Measurements from ENCODE around the gene DNHD1.

Gene DNHD1, protein sequence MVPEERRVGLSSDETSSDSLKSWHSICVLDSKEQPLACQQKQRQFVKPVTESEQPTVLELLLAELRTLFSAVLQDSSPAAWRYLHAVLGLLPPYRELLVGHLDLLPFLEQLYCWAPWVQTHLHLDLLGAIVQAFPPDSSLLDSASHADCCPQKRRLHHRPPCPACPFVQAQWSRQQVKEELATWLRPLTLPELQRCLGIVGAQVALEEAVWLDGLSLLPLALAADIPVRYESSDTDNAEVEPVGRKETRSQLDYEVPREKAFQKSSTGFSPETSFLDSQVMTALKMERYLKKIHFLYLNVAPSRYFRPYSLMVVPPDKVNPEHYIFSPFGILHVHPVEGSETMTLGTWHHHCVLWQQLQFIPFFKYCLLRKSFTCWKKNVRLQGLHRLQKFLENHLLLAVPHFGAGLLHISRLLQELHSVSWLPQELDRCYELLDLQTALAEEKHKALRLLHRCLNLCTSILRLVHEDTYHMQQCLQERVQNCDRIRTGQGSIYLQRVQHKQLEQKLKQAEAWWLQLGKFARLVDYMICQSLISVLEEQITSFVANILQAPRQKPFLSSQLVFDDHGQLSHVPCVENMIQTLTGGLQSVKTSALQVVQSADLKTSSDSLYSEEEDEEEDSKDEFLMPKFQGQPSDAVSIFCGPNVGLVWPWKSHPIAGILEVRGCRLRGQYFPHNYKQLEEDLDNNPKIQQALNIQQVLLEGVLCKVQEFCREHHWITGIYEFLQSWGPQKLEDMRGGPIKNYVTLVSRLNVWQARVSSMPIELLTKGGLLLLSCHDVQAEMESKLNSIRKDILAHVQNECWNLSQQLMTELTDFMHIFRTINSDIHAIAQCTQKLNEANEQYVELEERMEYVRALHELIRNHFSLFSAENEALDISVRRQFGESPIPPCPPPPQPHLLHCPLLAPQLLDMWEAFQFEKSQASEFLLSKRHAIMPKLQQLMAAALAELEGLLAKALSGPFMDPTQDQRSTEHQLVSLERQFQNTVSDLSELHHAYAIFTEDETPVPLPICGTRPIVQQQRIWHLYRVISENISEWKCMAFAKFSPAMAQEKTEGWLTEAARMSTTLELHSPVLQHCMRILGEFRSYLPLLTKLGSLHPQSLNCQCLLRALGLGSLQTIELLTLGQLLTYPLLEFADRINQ (N-terminal part only)

DNA sequence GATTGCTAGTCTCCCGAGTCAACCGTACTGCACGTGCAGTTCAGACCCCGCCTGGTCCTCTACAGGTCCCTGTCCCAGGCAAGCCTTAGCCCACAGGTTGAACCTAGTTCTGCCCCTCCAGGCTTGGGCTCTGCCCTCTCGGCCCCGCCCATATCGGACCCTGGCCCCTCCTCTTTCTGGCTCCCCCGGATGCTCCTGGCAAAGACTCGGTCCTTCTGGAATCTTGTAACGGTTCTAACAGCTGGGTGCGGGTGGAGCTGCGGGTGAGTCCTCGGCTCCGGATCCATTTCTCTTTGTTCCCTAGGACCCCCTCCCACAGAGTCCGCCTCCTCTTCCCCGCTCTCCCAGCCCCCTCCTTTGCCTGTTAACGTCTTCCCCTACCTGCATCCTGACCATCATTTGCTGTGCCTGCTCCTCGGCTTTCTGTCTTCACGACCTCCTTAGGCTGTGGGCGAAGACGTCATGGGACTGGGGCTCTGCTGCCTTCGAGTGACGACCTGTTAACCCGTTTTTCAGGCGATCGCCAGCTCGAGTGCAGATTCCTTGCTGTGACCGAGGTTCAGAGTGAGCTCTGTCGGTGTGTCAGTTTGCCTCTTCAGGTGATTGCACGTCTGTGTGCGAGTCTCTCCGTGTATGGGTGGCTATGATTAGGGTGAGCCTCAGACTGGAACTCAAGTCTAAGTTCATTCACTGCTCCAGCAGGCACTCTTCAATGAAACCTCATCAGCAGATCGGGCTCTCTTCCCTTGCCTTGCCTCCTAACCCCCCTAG is at the start of gene DNHD1:
TSS of gene DNHD1 (plus strand) at position 212 of the 771 bp plus-strand sequence. CDS start 936 bp downstream, outside the sequence.
- no peak for DNase-seq

DNA sequence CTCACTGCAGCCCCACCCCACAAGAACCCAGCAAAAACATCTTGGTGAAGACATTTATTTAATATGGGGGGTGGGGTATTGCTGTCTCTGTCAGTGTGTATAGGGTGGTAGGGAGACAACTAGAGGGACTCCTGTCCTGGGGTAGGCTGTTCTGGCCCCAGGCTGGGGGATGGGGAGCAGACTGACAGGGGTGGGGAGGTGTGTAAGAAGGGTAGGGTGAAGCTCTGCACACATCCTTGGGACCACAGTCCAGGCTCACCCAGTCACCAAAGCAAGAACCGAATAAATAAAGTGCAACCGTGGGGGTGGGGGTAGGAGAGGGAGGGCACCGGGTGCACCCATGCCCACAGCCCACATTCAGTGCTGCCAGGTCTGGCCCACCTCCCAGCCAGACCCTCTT is 48.5 kb upstream of the DNHD1 start:
- no peak for DNase-seq

DNA sequence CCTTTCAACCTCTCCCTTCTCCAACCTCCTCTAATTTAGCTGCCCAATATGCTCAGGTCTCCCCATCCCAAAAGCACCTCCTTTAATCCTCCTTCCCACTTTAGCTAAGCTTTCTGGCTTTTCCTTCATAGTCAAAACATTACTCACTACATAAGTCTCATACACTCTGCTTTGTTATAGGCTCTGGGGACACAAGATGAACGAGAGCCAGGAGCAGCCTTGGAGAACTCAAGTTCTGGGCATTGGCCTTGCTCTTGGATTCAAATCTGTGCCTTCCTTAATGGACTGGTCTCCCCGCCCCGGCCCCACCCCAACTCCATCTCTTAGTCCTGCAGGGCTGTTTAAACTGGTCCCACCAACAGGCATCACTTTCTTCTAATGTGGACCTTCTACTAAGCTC is 44.9 kb upstream of the DNHD1 start:
- DNase-seq, result no peak

DNA sequence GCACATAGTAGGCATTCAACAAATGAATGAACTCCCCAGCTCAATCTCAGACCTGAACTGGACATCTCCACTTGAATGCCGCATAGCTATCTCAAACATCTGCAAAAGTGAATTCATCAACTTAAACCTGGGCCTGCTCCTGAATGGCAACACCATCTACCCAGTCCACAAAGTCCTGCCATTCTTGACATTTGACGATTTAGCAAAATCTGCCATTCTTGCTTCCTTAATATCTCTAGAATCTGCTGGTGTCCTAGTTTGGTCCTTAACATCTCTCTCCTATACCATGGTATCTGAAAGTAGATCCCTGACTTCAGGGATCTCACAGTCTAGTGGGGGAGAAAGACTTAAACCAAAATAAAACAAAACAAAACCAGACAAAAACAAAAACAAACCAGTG is 43.9 kb upstream of the DNHD1 start:
- DNase-seq, result no peak

DNA sequence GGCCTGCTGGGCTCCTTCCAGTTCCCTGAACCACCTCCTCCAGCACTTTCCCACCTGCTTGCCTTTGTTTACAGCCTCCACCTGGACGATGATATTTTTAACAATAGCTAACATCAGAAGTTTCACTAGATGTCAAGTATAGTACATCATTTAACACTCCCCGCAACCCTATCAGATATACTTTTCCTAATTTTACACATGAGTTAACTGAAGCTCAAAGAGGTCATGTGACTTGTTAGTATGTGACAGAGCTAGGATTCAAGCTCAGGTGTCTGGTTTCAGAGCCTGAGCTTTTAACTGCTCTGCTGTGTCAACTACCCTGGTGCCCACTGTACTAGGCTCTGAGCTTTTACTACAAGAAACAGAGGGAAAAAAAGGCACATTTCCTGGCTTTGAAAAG is 42.0 kb upstream of the DNHD1 start:
- DNase-seq, result peak; percentile 58

DNA sequence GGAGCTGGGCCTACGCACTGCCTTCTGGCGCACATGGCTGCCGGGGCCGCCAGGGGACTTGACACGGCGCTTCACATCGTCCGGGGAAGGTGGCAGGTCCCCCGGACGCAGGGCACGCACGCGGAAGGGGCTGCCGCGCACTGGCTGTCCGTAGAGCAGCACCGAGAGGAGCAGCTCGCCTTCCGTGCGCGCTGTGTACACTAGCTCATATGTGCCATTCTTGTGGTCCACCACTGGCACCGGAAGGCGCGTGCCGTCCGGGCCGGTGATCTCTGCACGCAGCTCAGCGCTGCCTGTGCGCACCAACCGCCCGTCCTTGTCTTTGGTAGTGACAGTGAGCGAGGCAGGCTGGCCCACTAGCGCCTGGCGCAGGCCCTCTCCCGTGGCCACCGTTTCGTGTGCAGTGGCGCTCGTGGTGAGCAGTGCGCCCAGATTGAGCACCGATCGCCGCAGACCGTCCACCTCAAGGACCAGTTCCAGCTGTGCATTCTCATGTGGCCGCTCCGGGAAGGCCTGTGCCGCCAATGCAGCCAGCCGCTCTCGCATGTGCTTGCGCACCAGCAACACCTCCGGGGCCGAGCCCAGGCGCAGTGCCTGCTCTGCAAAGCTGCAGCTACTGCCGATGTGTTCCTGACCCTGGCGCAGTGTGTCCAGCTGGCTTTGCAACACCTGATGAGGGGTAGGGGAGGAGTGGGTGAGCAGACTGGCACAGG is 40.6 kb upstream of the DNHD1 start:
- no peak for DNase-seq

DNA sequence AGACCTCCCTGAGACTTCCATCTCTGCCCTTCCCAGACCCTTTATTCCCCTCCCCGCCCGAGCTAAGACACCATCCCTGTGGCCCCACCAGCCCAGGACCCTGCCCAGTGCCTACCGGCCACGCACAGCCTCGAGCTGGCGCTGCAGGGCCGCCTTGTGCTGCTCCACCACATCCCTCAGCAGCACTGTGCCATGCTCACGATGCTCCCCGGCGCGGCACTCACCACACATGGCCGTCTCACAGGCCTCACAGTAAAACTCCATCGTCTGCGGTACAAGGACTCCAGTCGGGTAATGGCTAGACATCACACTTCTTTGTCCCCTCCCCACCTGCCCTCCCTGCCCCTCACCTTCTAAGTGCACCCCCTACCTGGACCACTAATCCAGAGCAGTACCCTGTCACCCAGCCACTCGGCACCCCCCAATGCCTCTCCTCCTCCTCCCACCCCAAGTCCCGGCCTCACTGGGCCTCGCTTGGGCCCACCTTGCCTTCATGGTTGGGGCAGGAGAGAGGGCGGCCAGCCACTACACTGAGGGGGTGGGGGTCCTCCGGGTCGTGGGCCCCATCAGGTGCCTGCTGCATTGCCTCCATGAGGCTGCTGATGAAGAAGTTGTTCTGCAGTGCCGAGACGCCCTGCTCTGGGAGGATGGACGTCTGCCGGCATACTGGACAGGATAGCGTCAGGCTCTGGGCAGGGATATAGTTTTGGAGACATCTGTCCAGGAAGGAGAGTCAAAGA is 39.3 kb upstream of the DNHD1 start:
- DNase-seq, result no peak

DNA sequence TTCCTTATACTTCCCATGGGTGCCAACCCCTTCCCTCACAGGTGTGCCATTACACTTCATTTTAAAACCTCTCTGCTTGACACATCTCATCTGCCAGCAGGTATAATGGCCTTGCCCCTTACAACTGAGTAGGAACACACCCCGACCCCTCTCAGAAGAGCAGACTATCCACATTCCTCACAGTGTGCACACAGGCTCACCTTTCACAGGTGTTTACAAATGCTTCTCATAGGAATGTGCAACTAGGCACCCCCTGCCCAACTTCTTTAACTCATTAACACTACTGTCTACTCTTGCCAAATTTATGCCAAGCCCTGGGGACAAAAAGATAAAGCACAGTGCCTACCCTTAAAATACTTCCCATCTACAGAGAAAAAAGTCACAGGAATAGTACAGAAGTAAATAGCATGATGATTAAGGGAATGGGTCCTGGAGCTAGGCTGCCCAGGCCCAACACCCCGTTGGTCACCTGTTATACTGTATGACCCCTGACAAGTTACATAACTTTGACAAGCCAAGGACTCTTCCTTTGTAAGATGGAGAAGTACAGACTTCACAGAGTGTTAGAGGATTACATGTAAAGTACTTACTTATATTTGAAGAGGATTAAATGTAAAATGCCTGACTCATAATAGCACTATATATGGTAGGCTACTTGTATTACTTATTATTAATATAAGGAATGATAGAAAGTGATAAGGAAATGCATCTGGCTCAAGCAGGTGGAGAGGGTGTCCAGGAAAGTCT is 38.6 kb upstream of the DNHD1 start:
- no peak for DNase-seq

DNA sequence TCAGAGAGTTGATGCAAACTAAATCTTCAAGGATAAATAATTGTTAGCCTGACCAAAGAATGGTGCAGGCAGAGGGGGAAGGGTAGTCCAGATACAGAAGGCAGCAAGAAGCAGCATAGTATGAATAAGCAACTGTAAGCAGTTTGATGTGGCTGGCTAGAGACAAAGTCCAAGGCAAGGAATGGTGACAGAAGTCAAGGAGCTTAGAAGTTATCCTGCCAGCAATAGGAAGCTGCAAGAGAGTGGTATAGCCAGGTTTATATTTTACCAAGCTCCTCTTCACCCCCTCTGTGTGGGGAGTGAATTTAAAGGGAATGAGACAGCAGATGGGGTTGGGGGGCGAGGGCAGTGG is 38.0 kb upstream of the DNHD1 start:
- no peak for DNase-seq

DNA sequence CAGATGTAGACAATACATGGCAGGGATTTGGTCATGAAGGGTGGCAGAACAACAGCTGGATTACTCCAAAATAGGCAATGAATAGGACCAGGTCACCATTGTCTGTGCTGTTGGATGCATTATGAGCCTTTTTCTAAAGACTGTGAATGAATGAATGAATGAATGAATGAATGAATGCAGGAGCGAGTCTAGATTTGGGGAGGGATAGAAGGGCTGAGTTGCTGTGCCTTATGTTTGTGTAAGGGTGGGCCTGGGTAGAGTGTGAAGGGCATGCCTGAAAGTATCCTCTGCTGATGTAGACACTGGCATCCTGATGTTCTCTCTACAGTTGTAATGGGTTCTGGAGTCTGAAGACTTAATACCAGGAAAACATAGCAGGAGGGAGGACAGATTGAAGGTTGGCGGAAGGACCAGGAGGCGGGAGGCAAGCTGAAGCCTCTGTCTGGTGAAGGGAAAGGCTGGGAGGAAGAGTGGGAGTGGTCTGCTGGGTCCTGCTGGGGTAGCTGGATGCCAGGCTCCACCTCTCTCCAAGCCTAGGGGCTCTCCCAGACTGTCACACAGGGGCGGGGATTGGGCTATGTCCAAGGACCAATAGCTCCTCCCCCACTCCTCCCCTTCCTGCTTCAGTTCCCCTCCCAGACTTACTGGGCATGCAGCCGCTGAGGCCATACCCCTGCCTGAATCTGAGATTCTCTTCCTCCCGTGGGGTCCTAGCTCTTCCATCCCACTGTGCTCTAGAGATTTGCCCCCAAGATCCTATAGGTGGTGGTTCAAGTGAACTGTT is 28.2 kb upstream of the DNHD1 start:
- DNase-seq, result peak; percentile 71

DNA sequence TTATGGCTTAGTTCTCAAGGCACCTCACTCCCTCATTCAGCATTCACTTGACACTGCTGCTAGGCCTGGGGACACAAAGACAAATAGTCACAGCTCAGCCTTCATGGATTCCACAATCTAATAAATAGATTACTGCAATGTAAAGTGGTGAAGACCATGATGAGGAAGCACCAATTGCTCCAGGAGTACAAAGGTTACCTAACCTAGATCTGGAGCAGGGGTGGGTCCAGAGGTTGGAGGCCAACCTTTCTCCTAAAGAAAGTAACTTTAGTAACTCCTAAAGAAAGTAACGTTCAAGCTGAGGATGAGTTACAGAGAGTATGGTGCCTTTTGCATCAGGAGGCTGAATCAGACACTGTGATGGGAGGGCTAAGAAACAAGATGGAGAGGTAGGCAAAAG is 27.5 kb upstream of the DNHD1 start:
- DNase-seq, result no peak

DNA sequence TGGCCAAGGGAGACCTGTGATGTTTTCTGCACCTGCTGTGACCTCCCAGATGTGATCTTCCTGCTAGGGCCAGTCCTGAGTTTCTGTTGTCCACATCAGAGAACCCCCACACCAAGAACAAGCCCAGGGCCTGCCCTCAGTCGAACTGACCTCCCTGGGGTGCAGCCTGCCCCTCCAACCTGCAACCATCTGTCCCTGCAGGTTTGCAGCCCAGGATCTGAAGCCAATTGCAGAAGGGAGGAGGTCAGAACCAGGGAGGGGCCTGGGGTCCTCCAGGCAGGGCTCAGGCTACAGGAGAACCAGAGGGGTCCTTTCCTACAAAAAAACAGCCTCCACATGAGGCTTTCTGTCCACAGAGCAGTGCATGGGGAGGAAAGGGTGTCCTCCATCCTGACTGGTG is 24.1 kb upstream of the DNHD1 start:
- DNase-seq, result no peak

DNA sequence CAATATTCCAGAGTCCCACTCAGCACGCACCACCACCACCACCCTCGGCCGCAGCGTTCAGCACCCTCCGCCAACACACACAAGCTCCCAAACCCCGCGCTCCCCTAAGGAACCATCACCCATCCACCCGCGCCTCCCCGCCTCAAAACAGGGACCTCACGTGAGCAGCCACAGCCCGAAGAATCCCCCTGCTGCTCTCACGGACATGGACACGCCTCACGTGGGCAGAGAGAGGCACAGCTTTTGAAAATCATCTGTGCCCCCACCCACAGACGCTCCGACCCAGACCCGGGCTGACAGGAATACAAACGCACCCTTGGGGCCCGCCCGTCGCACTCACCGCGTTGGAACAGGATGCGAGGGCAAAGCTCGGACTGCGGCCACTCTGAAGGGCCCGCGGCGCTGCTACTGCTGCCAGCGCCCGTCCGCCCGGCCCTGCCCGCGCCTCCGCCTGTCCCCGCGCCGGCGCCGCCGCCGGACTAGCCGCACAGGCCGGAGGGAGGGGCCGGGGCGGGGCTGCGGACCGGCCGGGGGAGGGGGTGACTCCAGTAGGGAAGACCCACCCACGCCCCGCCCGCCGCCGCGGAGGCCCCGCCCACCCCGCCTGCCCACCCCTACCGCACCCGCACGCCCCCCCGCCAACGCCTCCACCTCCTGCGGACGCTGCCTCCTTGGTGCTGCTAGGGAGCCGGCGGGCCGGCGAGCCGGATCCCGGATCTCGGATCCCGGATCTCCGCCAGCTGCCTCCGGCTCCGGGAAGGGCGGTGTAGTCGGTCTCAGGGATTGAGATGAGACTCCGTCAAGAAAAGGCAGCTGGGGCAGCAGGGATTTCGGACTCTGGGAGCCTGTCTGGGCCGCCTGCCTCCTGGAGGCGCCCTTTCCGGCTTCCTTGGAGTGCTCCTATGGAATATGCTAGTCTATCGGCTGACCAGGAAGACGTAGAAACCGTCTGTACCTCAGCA is 23.3 kb upstream of the DNHD1 start, which contains the start of gene TRIM3:
TSS of gene TRIM3 (minus strand) at position 491 of the 962 bp plus-strand sequence. CDS start 8,246 bp downstream, outside the sequence.
- peak; percentile 78 for DNase-seq

DNA sequence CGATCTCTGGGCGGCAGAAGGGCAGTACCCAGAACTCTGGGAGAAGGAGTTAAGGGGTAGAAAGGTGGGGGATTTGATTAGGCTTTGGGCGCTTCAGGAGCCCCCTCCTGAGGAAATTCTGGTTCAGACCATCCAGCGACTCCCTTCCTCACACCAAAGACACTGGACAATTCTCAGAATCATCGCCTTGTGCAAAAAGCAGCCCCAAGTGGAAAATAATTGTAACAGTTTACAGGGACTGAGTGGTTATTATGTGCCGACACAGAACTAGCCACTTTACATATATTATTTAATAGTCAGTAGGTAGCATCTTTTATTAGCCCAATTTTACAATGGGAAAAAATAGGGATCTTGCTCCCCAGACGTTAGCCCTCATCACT is 22.7 kb upstream of the DNHD1 start:
- DNase-seq, result no peak

DNA sequence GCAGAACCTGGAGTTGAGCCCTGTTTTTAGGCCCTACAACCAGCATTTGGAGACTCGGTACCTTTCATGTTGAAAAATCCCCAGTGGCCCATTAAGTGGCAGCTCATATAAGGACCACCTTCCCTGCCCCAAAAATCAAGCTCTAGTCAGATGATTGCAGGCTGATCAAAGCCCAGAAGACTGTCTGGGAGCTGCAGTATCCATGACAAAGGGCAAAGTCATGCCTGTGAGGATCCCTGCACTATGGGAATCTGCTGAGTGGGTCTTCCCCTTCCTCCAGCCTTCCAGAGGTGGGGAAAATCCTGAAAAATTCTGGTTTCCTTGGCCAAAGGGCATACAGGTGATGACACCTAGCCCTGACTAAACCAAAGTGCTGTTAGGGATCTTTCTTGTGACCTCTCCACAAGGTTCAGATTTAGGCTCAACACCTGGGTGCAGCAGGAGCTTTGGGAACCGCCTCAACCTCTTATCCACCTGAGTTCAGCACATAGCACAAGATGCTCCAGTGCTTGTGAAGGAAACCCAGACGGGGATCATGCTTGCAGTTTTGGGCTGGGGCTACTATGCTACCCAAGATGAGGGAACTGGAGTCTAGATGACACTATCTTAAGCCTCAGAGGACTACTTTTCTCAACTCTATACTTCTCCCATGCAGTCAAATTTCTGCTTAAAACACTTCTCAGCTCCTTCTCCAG is 22.1 kb upstream of the DNHD1 start:
- no peak for DNase-seq

DNA sequence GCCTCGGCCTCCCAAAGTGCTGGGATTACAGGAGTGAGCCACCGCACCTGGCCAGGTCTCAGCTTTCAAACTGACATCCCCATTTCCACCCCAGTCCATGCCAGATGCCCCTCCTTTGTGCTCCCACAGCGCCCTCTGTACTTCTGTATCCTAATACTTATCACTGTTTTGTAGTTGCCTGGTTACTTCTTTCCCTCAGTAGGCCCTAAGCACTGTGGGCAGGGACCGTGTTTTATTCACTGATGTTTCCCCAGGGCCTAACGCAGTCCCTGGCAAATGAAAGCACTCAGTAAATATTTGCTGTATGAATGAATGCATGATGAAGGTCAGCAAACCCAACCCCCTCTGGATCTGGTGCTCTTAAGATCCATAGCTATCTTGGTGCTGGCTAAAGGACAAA is 21.1 kb upstream of the DNHD1 start:
- peak; percentile 11 for DNase-seq

DNA sequence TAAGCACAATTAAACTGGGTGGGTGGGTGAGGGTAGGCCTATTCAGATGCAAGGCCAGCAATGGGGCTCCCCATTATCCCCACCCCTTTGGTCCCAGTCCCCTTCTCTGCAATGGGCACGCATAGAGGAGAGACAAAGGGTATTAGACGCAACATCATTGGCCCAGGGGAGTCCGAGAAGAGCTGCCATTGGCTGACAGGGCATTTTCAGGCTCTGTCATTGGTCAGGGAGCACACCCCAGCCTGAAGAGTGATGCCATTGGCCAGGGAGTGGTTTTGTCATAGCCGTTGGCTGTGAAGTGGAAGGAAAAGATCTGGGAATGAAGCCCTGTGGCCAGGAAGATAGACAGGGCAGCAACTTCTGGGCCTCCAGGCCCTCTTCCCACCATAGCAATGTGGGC is 20.5 kb upstream of the DNHD1 start:
- no peak for DNase-seq
